BJ (cell line): ENCODE measurements around the gene KIAA0930. TPM values are rescaled to one million over a fixed set of nuclear protein-coding genes. Genes with fewer than 3 reads are reported as not detected.

Source experiments
- CTCF ChIA-PET: fragments of 350-600 bp; formaldehyde crosslinking; extraction: SDS; loops from one replicate; lab custom pipeline; 2021; ENCODE audit warnings: antibody characterized with exemption, inconsistent platforms; lab: Yijun Ruan, JAX
- POLR2A ChIA-PET: fragments of 300-600 bp; sonication (Branson Sonifier 250); formaldehyde crosslinking; extraction: SDS; loops from one replicate; lab custom pipeline; 2021; ENCODE audit warnings: antibody characterized with exemption; lab: Charles Lee
- DNase-seq: peaks from one replicate; pipeline ENCODE4 v3.0.0-alpha.2; 2011; ENCODE audit warnings: low read depth
- H3K27me3 ChIP-seq: 2 replicates; pipeline ENCODE4 v1.6.0; 2011; ENCODE audit warnings: low read length; ENCODE audit not compliant: control insufficient read depth, insufficient read depth
- H3K36me3 ChIP-seq: 2 replicates; pipeline ENCODE4 v1.5.1; 2011; ENCODE audit warnings: low read length; ENCODE audit not compliant: control insufficient read depth, insufficient read depth
- H3K4me3 ChIP-seq: 2 replicates; pipeline ENCODE4 v1.5.1; 2011; ENCODE audit warnings: low read depth, mild to moderate bottlenecking, control low read depth, low read length
- polyA plus RNA-seq: library from polyadenylated mRNA; depleted of rRNA; stranded (reverse); fragments of >200 nt; gene quantifications from 2 replicates; pipeline ENCODE4 v1.2.3, GENCODE V29; 2011
- TF ChIP-seq, protein P1 (sequence below): IDR thresholded peaks from 2 replicates; pipeline ENCODE4 v1.5.1; 2011; ENCODE audit warnings: low read depth, mild to moderate bottlenecking, control low read depth, inconsistent platforms, low read length, moderate library complexity; ENCODE audit not compliant: insufficient read depth

Gene KIAA0930
- polyA plus RNA-seq, 1 experiment: 64.0 TPM

DNA sequence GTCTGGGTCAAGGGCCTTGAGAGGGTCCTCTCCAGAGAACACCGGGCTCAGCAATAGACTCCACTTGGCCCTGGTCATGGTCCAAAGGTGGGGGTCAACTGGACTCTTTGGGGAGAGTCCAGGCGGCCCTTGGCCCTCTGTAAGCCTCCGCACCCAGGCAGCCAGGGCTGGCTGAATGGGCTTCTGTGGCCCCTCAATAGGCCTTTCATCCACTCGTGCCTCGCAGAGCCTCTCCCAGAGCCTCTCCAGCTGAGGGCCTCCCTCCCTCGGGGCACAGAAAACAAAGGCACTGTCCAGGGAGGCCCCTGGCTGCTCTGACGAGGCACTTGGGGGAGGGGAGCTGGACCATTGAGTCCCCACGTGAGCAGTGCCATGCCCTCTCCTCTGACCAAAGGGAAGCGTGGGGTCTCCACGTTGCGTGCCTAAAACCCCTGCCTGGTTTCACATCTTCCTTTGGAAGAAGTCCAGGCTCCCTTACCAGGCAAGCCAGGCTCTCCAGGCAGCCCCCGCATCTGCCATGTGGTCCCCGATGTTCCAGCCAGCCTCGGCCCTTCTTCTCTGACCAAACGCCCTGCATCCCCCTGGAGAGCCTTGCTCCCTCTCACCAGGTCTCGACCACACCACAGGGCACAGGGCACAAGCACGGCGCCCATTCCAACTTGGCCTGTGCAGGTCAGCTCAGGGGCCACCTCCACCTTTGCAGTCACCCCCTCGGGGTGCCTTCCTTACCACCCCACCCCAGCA is 15.5 kb downstream of the KIAA0930 start:
- Histone ChIP-seq H3K27me3 (no peaks in the 10 kb centered on the region), H3K4me3 (no peak overlapping the region), H3K36me3 (no peaks in the 10 kb centered on the region; the same call in 1 of the 2 replicates)
- CTCF ChIA-PET: interaction anchor here (0.6 kb wide), 2 partner anchors 11 to 15 kb away, joined by 3 to 4 read pairs; no protein-coding TSS in a partner anchor
- DNase-seq: no peak
- POLR2A ChIA-PET: no interaction called here
- TF ChIP-seq, protein P1, sequence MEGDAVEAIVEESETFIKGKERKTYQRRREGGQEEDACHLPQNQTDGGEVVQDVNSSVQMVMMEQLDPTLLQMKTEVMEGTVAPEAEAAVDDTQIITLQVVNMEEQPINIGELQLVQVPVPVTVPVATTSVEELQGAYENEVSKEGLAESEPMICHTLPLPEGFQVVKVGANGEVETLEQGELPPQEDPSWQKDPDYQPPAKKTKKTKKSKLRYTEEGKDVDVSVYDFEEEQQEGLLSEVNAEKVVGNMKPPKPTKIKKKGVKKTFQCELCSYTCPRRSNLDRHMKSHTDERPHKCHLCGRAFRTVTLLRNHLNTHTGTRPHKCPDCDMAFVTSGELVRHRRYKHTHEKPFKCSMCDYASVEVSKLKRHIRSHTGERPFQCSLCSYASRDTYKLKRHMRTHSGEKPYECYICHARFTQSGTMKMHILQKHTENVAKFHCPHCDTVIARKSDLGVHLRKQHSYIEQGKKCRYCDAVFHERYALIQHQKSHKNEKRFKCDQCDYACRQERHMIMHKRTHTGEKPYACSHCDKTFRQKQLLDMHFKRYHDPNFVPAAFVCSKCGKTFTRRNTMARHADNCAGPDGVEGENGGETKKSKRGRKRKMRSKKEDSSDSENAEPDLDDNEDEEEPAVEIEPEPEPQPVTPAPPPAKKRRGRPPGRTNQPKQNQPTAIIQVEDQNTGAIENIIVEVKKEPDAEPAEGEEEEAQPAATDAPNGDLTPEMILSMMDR: no peak

DNA sequence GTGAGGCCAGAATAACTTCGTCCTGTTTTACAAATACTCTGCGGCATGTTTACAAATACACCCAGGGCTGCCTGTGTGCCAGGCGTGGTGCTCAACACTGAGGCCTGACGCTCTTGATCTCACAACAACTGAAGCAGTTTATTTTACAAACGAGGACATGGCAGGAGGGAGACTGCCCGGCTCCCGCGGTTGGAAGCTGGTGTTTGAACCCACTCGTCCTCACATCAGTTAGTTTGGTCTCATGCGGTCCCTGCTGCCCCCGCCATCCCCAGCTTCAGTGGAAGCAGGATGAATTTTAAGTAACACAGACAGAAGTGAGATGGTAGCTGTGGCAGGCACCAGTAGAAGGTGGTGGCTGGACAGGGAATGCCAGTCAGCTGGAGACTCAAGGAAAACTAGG is 16.4 kb downstream of the KIAA0930 start:
- Histone ChIP-seq H3K27me3 (no peaks in the 10 kb centered on the region), H3K4me3 (no peak overlapping the region), H3K36me3 (no peaks in the 10 kb centered on the region; the same call in 1 of the 2 replicates)
- ChIA-PET CTCF (no interaction called here), POLR2A (no interaction called here)
- TF ChIP-seq, protein P1: no peak
- DNase-seq: no peak

DNA sequence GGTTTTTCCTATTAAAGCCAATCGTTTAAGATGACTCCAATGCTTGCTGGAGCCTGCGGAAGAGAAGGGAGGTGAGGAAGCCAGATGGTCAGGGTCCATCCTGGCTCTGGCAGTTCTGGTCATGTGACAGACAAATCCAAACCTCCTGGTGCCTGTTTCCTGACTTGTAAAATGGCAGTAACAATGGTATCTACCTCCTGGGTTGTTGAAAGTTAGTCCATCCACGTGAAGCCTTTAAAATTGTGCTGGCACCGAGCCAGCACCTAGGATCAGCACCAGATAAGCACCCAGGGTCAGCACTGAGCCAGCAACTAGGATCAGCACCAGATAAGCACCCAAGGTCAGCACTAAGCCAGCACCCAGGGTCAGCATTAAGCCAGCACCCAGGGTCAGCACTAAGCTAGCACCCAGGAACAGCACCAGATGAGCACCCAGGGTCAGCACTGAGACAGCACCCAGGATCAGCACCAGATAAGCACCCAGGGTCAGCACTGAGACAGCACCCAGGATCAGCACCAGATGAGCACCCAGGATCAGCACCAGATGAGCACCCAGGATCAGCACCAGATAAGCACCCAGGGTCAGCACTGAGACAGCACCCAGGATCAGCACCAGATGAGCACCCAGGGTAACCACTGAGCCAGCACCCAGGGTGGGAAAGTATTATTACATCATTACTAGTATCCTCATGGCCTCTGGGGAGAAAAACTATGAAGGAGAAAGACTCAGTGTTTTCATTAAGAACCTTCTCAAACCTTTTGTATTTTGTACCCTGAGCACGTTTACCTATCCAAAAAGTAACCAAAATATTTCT is 17.2 kb downstream of the KIAA0930 start:
- ChIA-PET POLR2A (no interaction called here), CTCF (no interaction called here)
- Histone ChIP-seq H3K27me3 (no peaks in the 10 kb centered on the region), H3K36me3 (no peaks in the 10 kb centered on the region; the same call in none of the 2 replicates), H3K4me3 (no peak overlapping the region)
- DNase-seq: no peak
- TF ChIP-seq, protein P1: no peak

- POLR2A ChIA-PET: no interaction called here
- TF ChIP-seq, protein P1: no peak
- CTCF ChIA-PET: interaction anchor here (1.2 to 1.7 kb wide), 4 partner anchors 9 to 48 kb away, joined by 3 to 6 read pairs (median 4); no protein-coding TSS in a partner anchor
- no peaks in the 10 kb centered on the region for H3K27me3 ChIP-seq
- H3K36me3 ChIP-seq: no peaks in the 10 kb centered on the region; the same call in 1 of the 2 replicates
- no peak for DNase-seq
- H3K4me3 ChIP-seq: no peak overlapping the region
Observed at GRCh38 chr22:45221201-45221600, 19.5 kb downstream of the KIAA0930 start.

DNA sequence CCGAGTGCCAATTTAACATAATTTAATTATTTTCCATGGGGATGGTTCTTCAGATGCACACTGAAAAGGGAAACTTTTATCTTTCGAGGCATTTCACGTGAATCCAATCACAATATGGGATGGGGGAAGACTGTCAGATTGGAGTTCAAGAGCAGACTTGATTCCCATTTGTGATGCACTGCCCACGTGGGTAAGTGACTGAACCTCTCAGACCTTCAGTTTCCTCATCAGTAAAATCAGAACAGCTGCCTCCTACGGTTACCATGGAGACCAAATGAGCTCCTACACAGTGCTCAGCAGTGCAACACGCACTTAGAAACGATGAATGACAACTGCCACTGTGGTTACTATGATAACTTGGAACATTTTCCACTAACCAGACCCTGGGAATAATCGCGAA is 21.7 kb downstream of the KIAA0930 start:
- Histone ChIP-seq H3K36me3 (no peaks in the 10 kb centered on the region; the same call in 1 of the 2 replicates), H3K27me3 (no peaks in the 10 kb centered on the region), H3K4me3 (no peak overlapping the region)
- ChIA-PET CTCF (interaction anchor here (2.1 kb wide), 1 partner anchor 10 kb away, joined by 8 read pairs; no protein-coding TSS in a partner anchor), POLR2A (no interaction called here)
- TF ChIP-seq, protein P1: no peak
- DNase-seq: no peak
